ENCODE results near the gene CD274. TPM values are rescaled to one million over a fixed set of nuclear protein-coding genes. Genes with fewer than 3 reads are reported as not detected.

The CD274 gene
- total RNA-seq, 1 experiment from 2014 or later, result 2.5 TPM

- Histone ChIP-seq H3K79me2 (ENCODE audit: insufficient read depth, low read length) (no peaks in the 10 kb centered on the region), H3K36me3 (ENCODE audit: control insufficient read depth in 1 of 2, insufficient read depth in 2 of 2, low read length in 2 of 2) (no peaks in the 10 kb centered on the region), H3K4me3 (replicated peaks in 1 of 2; ENCODE audit: low read depth in 1 of 2, low read length in 2 of 2) (no peak overlapping the region), H3K9me3 (ENCODE audit: control insufficient read depth in 1 of 2, insufficient read depth in 1 of 2, low read depth in 1 of 2, low read length in 2 of 2) (no peaks in the 10 kb centered on the region), H4K20me1 (ENCODE audit: insufficient read depth) (no peaks in the 10 kb centered on the region), H3K4me2 (ENCODE audit: low read length) (no peak overlapping the region), H3K9ac (ENCODE audit: low read length) (no peak overlapping the region), H3K27ac (ENCODE audit: low read depth, low read length) (no peak overlapping the region), H3K4me1 (ENCODE audit: control insufficient read depth in 1 of 2, insufficient read depth in 2 of 2, low read length in 2 of 2) (peaks cover 0 to 25% of the 10 kb centered on the region in 2 experiments; a peak in 2 of 4 replicates), H3K9me2 (ENCODE audit: insufficient read depth) (no peaks in the 10 kb centered on the region), H3K27me3 (ENCODE audit: insufficient read depth, low read length) (no peaks in the 10 kb centered on the region), H2AFZ (ENCODE audit: low read depth, low read length, poor library complexity, severe bottlenecking) (no peak overlapping the region)
- TF ChIP-seq FOSL1 (IDR thresholded peaks at IDR 0.05; ENCODE audit: low read depth), result no peak
- no peak for TF ChIP-seq ZNF274 (IDR thresholded peaks at IDR 0.05; ENCODE audit: low read depth, low read length)
- TF ChIP-seq ZBTB33 (IDR thresholded peaks at IDR 0.05; ENCODE audit: extremely low read depth, insufficient replicate concordance, low read length), result no peak
- TF ChIP-seq EZH2 (IDR thresholded peaks at IDR 0.05), result no peak
- DNase-seq (ENCODE audit: low read depth, low spot score), result no peak
- intact Hi-C loops (cut with micrococcal nuclease), result loop anchor here (5.0 to 10.0 kb wide), 2 partner anchors 61 to 62 kb away; partner anchors contain the start of gene CD274
- POLR2A ChIA-PET, result no interaction called here
- ATAC-seq, result no peak
- CTCF ChIA-PET, result no interaction called here
- RAD21 ChIA-PET (ENCODE audit: low non-redundant PET in 1 of 2, low total read pairs in 2 of 2, uncharacterized antibody in 2 of 2, unreplicated experiment in 2 of 2), result no interaction called here
- BruUV-seq (replicated peaks), result no TSS peak
Observed at GRCh38 chr9:5512658-5513452, 62.5 kb downstream of the CD274 start.
